Mesendoderm (in vitro differentiated cells): ENCODE data around the gene TEDDM1.
A peak's percentile ranks its signal among the peaks of the same experiment; 100 is the strongest.

Source experiments
- DNase-seq: peaks from one replicate; pipeline ENCODE4 v3.0.0; 2013
- H2AK5ac ChIP-seq: 2 replicates; pipeline ENCODE4 v1.6.1; 2013; ENCODE audit warnings: low read length, inconsistent platforms
- H2BK120ac ChIP-seq: 2 replicates; pipeline ENCODE4 v1.6.1; 2013; ENCODE audit warnings: low read depth, mild to moderate bottlenecking, low read length, moderate library complexity, mixed read lengths
- H2BK15ac ChIP-seq: replicated peaks from 2 replicates; pipeline ENCODE4 v1.6.1; 2013; ENCODE audit warnings: low read depth, mild to moderate bottlenecking, moderate library complexity
- H2BK5ac ChIP-seq: 2 replicates; pipeline ENCODE4 v1.6.1; 2013; ENCODE audit warnings: low read length, inconsistent platforms
- H3K18ac ChIP-seq: 2 replicates; pipeline ENCODE4 v1.6.1; 2013; ENCODE audit warnings: mild to moderate bottlenecking, low read length, mixed read lengths
- H3K23ac ChIP-seq: one replicate; pipeline ENCODE4 v1.6.1; 2013; ENCODE audit warnings: low read length
- H3K27ac ChIP-seq: 2 replicates; pipeline ENCODE4 v1.5.1; 2013; ENCODE audit warnings: low read depth, mild to moderate bottlenecking, inconsistent platforms, low read length, moderate library complexity
- H3K27me3 ChIP-seq: 2 replicates; pipeline ENCODE4 v1.6.1; 2013; ENCODE audit warnings: low read length, control low read depth, mild to moderate bottlenecking, inconsistent platforms; ENCODE audit not compliant: insufficient read depth, poor library complexity
- H3K36me3 ChIP-seq: 2 replicates; pipeline ENCODE4 v1.6.1; 2013; ENCODE audit warnings: low read length, inconsistent platforms; ENCODE audit not compliant: control insufficient read depth, insufficient read depth
- H3K4ac ChIP-seq: one replicate; pipeline ENCODE4 v1.6.1; 2013; ENCODE audit warnings: low read depth, mild to moderate bottlenecking, low read length, moderate library complexity
- H3K4me1 ChIP-seq: 2 replicates; pipeline ENCODE4 v1.6.1; 2013; ENCODE audit warnings: low read depth, low read length, inconsistent platforms; ENCODE audit not compliant: control insufficient read depth
- H3K4me2 ChIP-seq: 2 replicates; pipeline ENCODE4 v1.6.1; 2013; ENCODE audit warnings: low read length
- H3K4me3 ChIP-seq: 2 replicates; pipeline ENCODE4 v1.5.1; 2013; ENCODE audit warnings: mild to moderate bottlenecking, low read length
- H3K56ac ChIP-seq: one replicate; pipeline ENCODE4 v1.6.1; 2013; ENCODE audit warnings: low read length
- H3K79me1 ChIP-seq: 2 replicates; pipeline ENCODE4 v1.6.1; 2013; ENCODE audit warnings: low read length, inconsistent platforms
- H3K79me2 ChIP-seq: 2 replicates; pipeline ENCODE4 v1.6.1; 2013; ENCODE audit warnings: mild to moderate bottlenecking, low read length; ENCODE audit not compliant: control insufficient read depth, insufficient read depth
- H3K9ac ChIP-seq: 2 replicates; pipeline ENCODE4 v1.6.1; 2013; ENCODE audit warnings: low read length, inconsistent platforms
- H4K5ac ChIP-seq: one replicate; pipeline ENCODE4 v1.6.1; 2013; ENCODE audit warnings: low read length
- H4K8ac ChIP-seq: one replicate; pipeline ENCODE4 v1.6.1; 2013; ENCODE audit warnings: low read depth, mild to moderate bottlenecking, control low read depth, low read length, moderate library complexity
- WGBS: extraction: QIAGEN DNeasy Blood & Tissue Kit; methylation state at CpG from one replicate; pipeline ENCODE4 v1.1.7; 2013; ENCODE audit warnings: low lambda C conversion rate, missing lambda C conversion rate; ENCODE audit not compliant: insufficient coverage; ENCODE audit errors: extremely low coverage; 5-methylcytosine and 5-hydroxymethylcytosine counted together

Gene TEDDM1

GRCh38 chr1:182405578-182405977 lies 5.1 kb upstream of the TEDDM1 start:
- H2BK5ac ChIP-seq, result no peak overlapping the region
- no peak overlapping the region for H4K8ac ChIP-seq
- H3K4me1 ChIP-seq, result no peaks in the 10 kb centered on the region
- H3K23ac ChIP-seq, result no peak overlapping the region
- WGBS, result no CpG with 5 or more reads among the region's 1 CpG
- H3K79me1 ChIP-seq, result no peaks in the 10 kb centered on the region
- no peaks in the 10 kb centered on the region for H3K36me3 ChIP-seq
- no peak overlapping the region for H2BK15ac ChIP-seq
- H3K4me2 ChIP-seq, result no peak overlapping the region
- H3K79me2 ChIP-seq, result no peaks in the 10 kb centered on the region
- no peak overlapping the region for H2BK120ac ChIP-seq
- H4K5ac ChIP-seq, result no peak overlapping the region
- no peaks in the 10 kb centered on the region for H3K27me3 ChIP-seq
- no peak overlapping the region for H2AK5ac ChIP-seq
- no peak for DNase-seq
- no peak overlapping the region for H3K56ac ChIP-seq
- no peak overlapping the region for H3K27ac ChIP-seq
- no peak overlapping the region for H3K18ac ChIP-seq
- no peak overlapping the region for H3K4ac ChIP-seq
- no peak overlapping the region for H3K4me3 ChIP-seq
- no peak overlapping the region for H3K9ac ChIP-seq

GRCh38 chr1:182404781-182405180 lies 4.3 kb upstream of the TEDDM1 start:
- DNase-seq, result peak; percentile 29
- Histone ChIP-seq H3K27me3 (no peaks in the 10 kb centered on the region), H2AK5ac (no peak overlapping the region)

DNA sequence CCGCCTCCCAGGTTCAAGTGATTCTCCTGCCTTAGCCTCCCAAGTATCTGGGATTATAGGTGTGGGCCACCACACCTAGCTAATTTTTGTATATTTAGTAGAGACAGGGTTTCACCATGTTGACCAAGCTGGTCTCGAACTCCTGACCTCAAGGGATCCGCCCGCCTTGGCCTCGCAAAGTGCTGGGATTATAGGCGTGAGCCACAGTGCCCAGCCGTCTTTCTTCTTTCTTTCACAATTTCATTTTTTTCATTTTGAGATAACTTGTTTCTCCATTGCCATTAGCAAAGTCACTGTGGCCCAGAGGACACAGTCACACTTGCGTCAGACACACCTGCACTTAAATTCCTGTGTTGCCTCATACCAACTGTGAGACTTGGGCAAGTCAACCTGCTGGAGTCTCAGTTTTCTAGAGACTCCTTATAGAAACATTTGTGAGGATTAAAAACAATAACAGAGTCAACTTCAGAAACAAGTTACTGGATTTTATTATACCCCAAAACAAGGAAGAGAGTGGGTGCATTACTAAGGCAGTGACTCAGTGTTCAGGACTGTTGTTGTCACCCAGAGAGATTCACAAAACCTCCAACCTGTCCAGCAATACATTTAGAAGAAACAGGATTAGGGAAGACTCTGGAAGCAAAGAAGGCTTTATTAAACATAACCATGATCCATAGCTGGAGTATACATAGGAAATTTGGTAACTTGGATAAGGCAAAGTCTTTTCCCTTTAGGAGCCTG lies 2.6 kb downstream of the TEDDM1 start:
- Histone ChIP-seq H3K23ac (no peak overlapping the region), H3K9ac (no peak overlapping the region), H3K4me1 (peaks cover 3% of the 10 kb centered on the region), H3K79me1 (no peaks in the 10 kb centered on the region), H4K5ac (no peak overlapping the region), H3K4ac (no peak overlapping the region), H2BK15ac (no peak overlapping the region), H3K18ac (no peak overlapping the region), H3K27me3 (no peaks in the 10 kb centered on the region), H3K79me2 (no peaks in the 10 kb centered on the region), H3K36me3 (no peaks in the 10 kb centered on the region), H3K4me3 (no peak overlapping the region), H2AK5ac (no peak overlapping the region), H2BK5ac (no peak overlapping the region), H3K4me2 (no peak overlapping the region), H4K8ac (no peak overlapping the region), H3K56ac (no peak overlapping the region), H3K27ac (no peak overlapping the region), H2BK120ac (no peak overlapping the region)
- no peak for DNase-seq
- no CpG with 5 or more reads among the region's 8 CpGs for WGBS

More at GRCh38 chr1:182404781-182405180, 4.3 kb upstream of the TEDDM1 start:
- Histone ChIP-seq H3K9ac (no peak overlapping the region), H3K4ac (no peak overlapping the region), H3K4me2 (no peak overlapping the region), H3K36me3 (no peaks in the 10 kb centered on the region), H3K18ac (no peak overlapping the region), H3K23ac (no peak overlapping the region), H3K56ac (no peak overlapping the region), H2BK120ac (no peak overlapping the region), H3K79me2 (no peaks in the 10 kb centered on the region), H3K4me3 (no peak overlapping the region), H3K27ac (no peak overlapping the region), H4K5ac (no peak overlapping the region), H3K4me1 (no peaks in the 10 kb centered on the region), H4K8ac (no peak overlapping the region), H2BK5ac (no peak overlapping the region), H3K79me1 (no peaks in the 10 kb centered on the region), H2BK15ac (no peak overlapping the region)
- no CpG with 5 or more reads among the region's 1 CpG for WGBS

- no peak overlapping the region for H3K23ac ChIP-seq
- no peak overlapping the region for H3K56ac ChIP-seq
- no peak overlapping the region for H3K4me3 ChIP-seq
- H3K4me1 ChIP-seq, result peaks cover 4% of the 10 kb centered on the region
- H3K18ac ChIP-seq, result no peak overlapping the region
- H2BK5ac ChIP-seq, result no peak overlapping the region
- no peak overlapping the region for H3K4me2 ChIP-seq
- no peak for DNase-seq
- H3K79me2 ChIP-seq, result peaks cover 6% of the 10 kb centered on the region
- H3K79me1 ChIP-seq, result no peaks in the 10 kb centered on the region
- no peaks in the 10 kb centered on the region for H3K27me3 ChIP-seq
- no peak overlapping the region for H4K5ac ChIP-seq
- no CpG with 5 or more reads among the region's 3 CpGs for WGBS
- H2BK15ac ChIP-seq, result no peak overlapping the region
- no peak overlapping the region for H2BK120ac ChIP-seq
- no peaks in the 10 kb centered on the region for H3K36me3 ChIP-seq
- H2AK5ac ChIP-seq, result no peak overlapping the region
- no peak overlapping the region for H3K9ac ChIP-seq
- no peak overlapping the region for H3K4ac ChIP-seq
- H4K8ac ChIP-seq, result no peak overlapping the region
- H3K27ac ChIP-seq, result no peak overlapping the region
Measured at GRCh38 chr1:182395906-182396305, 4.6 kb downstream of the TEDDM1 start.

GRCh38 chr1:182394055-182394775 lies 6.3 kb downstream of the TEDDM1 start:
- no peak overlapping the region for H3K4me3 ChIP-seq
- WGBS, result no CpG with 5 or more reads among the region's 5 CpGs

More at GRCh38 chr1:182394055-182394775, 6.3 kb downstream of the TEDDM1 start:
- H3K79me1 ChIP-seq, result no peaks in the 10 kb centered on the region
- H3K4me1 ChIP-seq, result peaks cover 4% of the 10 kb centered on the region
- no peak overlapping the region for H3K27ac ChIP-seq
- no peak overlapping the region for H3K23ac ChIP-seq
- H3K18ac ChIP-seq, result no peak overlapping the region
- no peaks in the 10 kb centered on the region for H3K36me3 ChIP-seq
- no peak overlapping the region for H2BK5ac ChIP-seq
- no peak overlapping the region for H3K4me2 ChIP-seq
- H2AK5ac ChIP-seq, result no peak overlapping the region
- peaks cover 23% of the 10 kb centered on the region for H3K79me2 ChIP-seq
- H3K56ac ChIP-seq, result no peak overlapping the region
- H2BK120ac ChIP-seq, result no peak overlapping the region
- no peak overlapping the region for H3K4ac ChIP-seq
- no peak for DNase-seq
- H3K27me3 ChIP-seq, result no peaks in the 10 kb centered on the region
- no peak overlapping the region for H2BK15ac ChIP-seq
- H3K9ac ChIP-seq, result no peak overlapping the region
- no peak overlapping the region for H4K8ac ChIP-seq
- no peak overlapping the region for H4K5ac ChIP-seq
